Stomach (tissue), 9 donors: Measurements from ENCODE around the gene SLC25A45. TPM values are rescaled to one million over a fixed set of nuclear protein-coding genes. Genes with fewer than 3 reads are reported as not detected.
A peak's percentile ranks its signal among the peaks of the same experiment; 100 is the strongest.

Experiments used
- DNase-seq, 2 donors: peaks; one replicate each; pipeline versions ENCODE4 v3.0.0 to v3.0.0-alpha.2; 2013 to 2019
- H3K27ac ChIP-seq, 5 donors: fragments of 200-600 bp in 4 of 5; sonication (generic) in 4 of 5; one replicate each; pipeline ENCODE4 v1.5.1; 2013 to 2019; ENCODE audit warnings: mild to moderate bottlenecking in 1 of 5, moderate library complexity in 1 of 5
- H3K27me3 ChIP-seq, 3 donors: fragments of 200-600 bp; sonication (generic); one replicate each; pipeline ENCODE4 v1.5.1; 2017 to 2019; ENCODE audit warnings: mixed run types in 1 of 3
- H3K36me3 ChIP-seq, 4 donors: fragments of 200-600 bp; sonication (generic); 1 replicate in 3 of 4; 2 replicates in 1 of 4; pipeline ENCODE4 v1.5.1; 2016 to 2019
- H3K4me1 ChIP-seq, 4 donors: fragments of 200-600 bp; sonication (generic); one replicate each; pipeline ENCODE4 v1.5.1; 2016 to 2019
- H3K4me3 ChIP-seq, 4 donors: fragments of 200-600 bp; sonication (generic) in 3 of 4; one replicate each; pipeline ENCODE4 v1.5.1; 2016 to 2019; ENCODE audit warnings: mild to moderate bottlenecking in 1 of 4
- H3K9me3 ChIP-seq, 4 donors: fragments of 200-600 bp; sonication (generic); one replicate each; pipeline ENCODE4 v1.5.1; 2016 to 2019
- CTCF ChIP-seq, 7 experiments: fragments of 450-650 bp in 4 of 7; fragments of 200-600 bp in 3 of 7; sonication (generic) in 3 of 7; IDR thresholded peaks; one replicate each; pipeline ENCODE4 v1.5.1; 2016 to 2019; ENCODE audit warnings: antibody characterized with exemption in 7 of 7, control low read depth in 2 of 7, mild to moderate bottlenecking in 1 of 7
- EP300 ChIP-seq: sonication (generic); formaldehyde crosslinking; IDR thresholded peaks from one replicate; pipeline ENCODE4 v1.6.1; 2017; ENCODE audit warnings: antibody characterized with exemption
- POLR2A ChIP-seq, 4 donors: fragments of 450-650 bp; IDR thresholded peaks; one replicate each; pipeline ENCODE4 v1.6.1; 2016; ENCODE audit warnings: antibody characterized with exemption in 4 of 4, control low read depth in 2 of 4, mild to moderate bottlenecking in 1 of 4, moderate library complexity in 1 of 4
- POLR2AphosphoS5 ChIP-seq, 3 donors: sonication (generic); formaldehyde crosslinking; IDR thresholded peaks; one replicate each; pipeline ENCODE4 v1.6.1; 2016; ENCODE audit warnings: antibody characterized with exemption in 3 of 3
- WGBS, 5 donors: extraction: QIAGEN DNeasy Blood & Tissue Kit in 3 of 5; methylation state at CpG; one replicate each; pipeline versions ENCODE4 v1.1.5 to v1.1.7; 2013 to 2018; 5-methylcytosine and 5-hydroxymethylcytosine counted together
- intact Hi-C: fragments of 100-400 bp; cut with DNase I; formaldehyde crosslinking; loops from one replicate; pipeline ENCODE4 v1.15.1; 2023; ENCODE audit warnings: low total_unique reads
- polyA plus RNA-seq, 3 donors: library from polyadenylated mRNA; stranded (reverse); fragments of 200-250 nt; gene quantifications; one replicate each; pipeline ENCODE4 v1.2.3, GENCODE V29; 2013
- total RNA-seq, 5 donors: library from RNA; depleted of rRNA; stranded (reverse); fragments of >200 nt; gene quantifications; one replicate each; pipeline versions ENCODE4 v1.1.0 to v1.2.3, GENCODE V29; 2014 to 2016
- donor health status: healthy with polysubstance abuse.
- donor health status: Bipolar disorder and iron deficiency.
- donor health status: healthy.

SLC25A45 gene
- total and polyA plus RNA-seq, 8 donors, result 1.2 to 101 (median 2.7) TPM

GRCh38 chr11:65386307-65387140 is 4.1 kb upstream of the SLC25A45 start, which contains the start of gene FRMD8:
FRMD8 (plus strand) TSS chr11:65386637; CDS start chr11:65387037, 400 bp downstream.
- peak; percentile 91 to 97 (median 96) for TF ChIP-seq POLR2AphosphoS5 (IDR thresholded peaks at IDR 0.05)
- TF ChIP-seq POLR2A (IDR thresholded peaks at IDR 0.05), result peak in 1 of 4 donors; percentile 50
- TF ChIP-seq EP300, result no peak
- TF ChIP-seq CTCF (IDR thresholded peaks at IDR 0.05), result no peak
- H3K4me3 ChIP-seq, result peak within 1 kb of the TSS; percentile 71 to 88 (median 81)
- peak within 1 kb of the TSS; percentile 87 to 100 (median 97) for H3K27ac ChIP-seq
- peak; percentile 95 to 97 for DNase-seq
- H3K36me3 ChIP-seq, result peaks cover under 1 to 28% (median 22%) of the 10 kb centered on the region in 4 donors
- 0 to 4% (median 1%) methylated on average over 13 to 76 of the region's 76 CpGs for WGBS, 5 donors
- H3K9me3 ChIP-seq, result no peaks in the 10 kb centered on the region
- H3K4me1 ChIP-seq, result peaks cover 73 to 95% (median 86%) of the 10 kb centered on the region in 4 donors
- intact Hi-C loops, result no loop called here
- no peaks in the 10 kb centered on the region for H3K27me3 ChIP-seq

- no peak for TF ChIP-seq POLR2A (IDR thresholded peaks at IDR 0.05)
- TF ChIP-seq EP300, result no peak
- TF ChIP-seq POLR2AphosphoS5 (IDR thresholded peaks at IDR 0.05), result peak in 1 of 3 donors; percentile 10
- Histone ChIP-seq H3K27me3 (no peaks in the 10 kb centered on the region), H3K36me3 (peaks cover 0 to 10% (median 7%) of the 10 kb centered on the region in 4 donors), H3K4me1 (peaks cover 64 to 91% (median 83%) of the 10 kb centered on the region in 4 donors), H3K4me3 (no peak overlapping the region), H3K9me3 (no peaks in the 10 kb centered on the region), H3K27ac (peak overlapping the region; percentile 37 to 100 (median 97))
- WGBS, 5 donors, result 73 to 81% (median 75%) methylated on average over 8 of the region's 8 CpGs
- intact Hi-C loops, result no loop called here
- no peak for DNase-seq
Measured at GRCh38 chr11:65384301-65384889, 1.9 kb upstream of the SLC25A45 start.

GRCh38 chr11:65383778-65384177 is 1.3 kb upstream of the SLC25A45 start:
- no peaks in the 10 kb centered on the region for H3K9me3 ChIP-seq
- WGBS, 5 donors, result 83 to 91% (median 88%) methylated on average over 6 of the region's 6 CpGs
- H3K36me3 ChIP-seq, result peaks cover 0 to 4% (median 2%) of the 10 kb centered on the region in 4 donors
- H3K27ac ChIP-seq, result peak overlapping the region; percentile 37 to 100 (median 97)
- DNase-seq, result no peak
- intact Hi-C loops, result no loop called here
- H3K4me1 ChIP-seq, result peaks cover 58 to 88% (median 78%) of the 10 kb centered on the region in 4 donors
- H3K4me3 ChIP-seq, result no peak overlapping the region
- TF ChIP-seq POLR2A (IDR thresholded peaks at IDR 0.05) (no peak), POLR2AphosphoS5 (IDR thresholded peaks at IDR 0.05) (no peak), EP300 (no peak), CTCF (IDR thresholded peaks at IDR 0.05) (no peak)
- no peaks in the 10 kb centered on the region for H3K27me3 ChIP-seq

- peaks cover 49 to 87% (median 70%) of the 10 kb centered on the region in 4 donors for H3K4me1 ChIP-seq
- peak in 1 of 2 donors; percentile 90 for DNase-seq
- no peaks in the 10 kb centered on the region for H3K36me3 ChIP-seq
- WGBS, 5 donors, result 18 to 26% (median 20%) methylated on average over 10 to 12 of the region's 12 CpGs
- peak overlapping the region; percentile 37 to 44 (median 41) for H3K4me3 ChIP-seq
- no peak for TF ChIP-seq EP300
- peak in 1 of 3 donors; percentile 22 for TF ChIP-seq POLR2AphosphoS5 (IDR thresholded peaks at IDR 0.05)
- H3K9me3 ChIP-seq, result no peaks in the 10 kb centered on the region
- peak overlapping the region; percentile 96 to 100 (median 97) for H3K27ac ChIP-seq
- no peaks in the 10 kb centered on the region for H3K27me3 ChIP-seq
- intact Hi-C loops, result no loop called here
Measured at GRCh38 chr11:65382804-65383368, 440 bp upstream of the SLC25A45 start.

GRCh38 chr11:65381716-65382032 is 772 bp downstream of the SLC25A45 start:
- no peak for DNase-seq
- Histone ChIP-seq H3K27me3 (no peaks in the 10 kb centered on the region), H3K4me3 (peak overlapping the region; percentile 37 to 44 (median 41)), H3K27ac (peak overlapping the region; percentile 96 to 100 (median 97)), H3K9me3 (no peaks in the 10 kb centered on the region), H3K4me1 (peaks cover 40 to 79% (median 60%) of the 10 kb centered on the region in 4 donors), H3K36me3 (no peaks in the 10 kb centered on the region)
- TF ChIP-seq POLR2A (IDR thresholded peaks at IDR 0.05), result no peak
- no peak for TF ChIP-seq CTCF (IDR thresholded peaks at IDR 0.05)
- no peak for TF ChIP-seq EP300
- no peak for TF ChIP-seq POLR2AphosphoS5 (IDR thresholded peaks at IDR 0.05)
- 0 to 4% (median 0%) methylated on average over 6 of the region's 6 CpGs for WGBS, 5 donors
- intact Hi-C loops, result no loop called here
